Renal cortical epithelial cell (primary cell): ENCODE data around the gene IL36B. TPM values are rescaled to one million over a fixed set of nuclear protein-coding genes. Genes with fewer than 3 reads are reported as not detected.

Experiments used
- DNase-seq: peaks from one replicate; pipeline ENCODE4 v3.0.0-alpha.2; 2011; ENCODE audit warnings: low read depth
- total RNA-seq: library from RNA; depleted of rRNA; stranded (reverse); fragments of >200 nt; gene quantifications from 2 replicates; pipeline ENCODE4 v1.2.3, GENCODE V29; 2014

IL36B gene
- total RNA-seq, 1 donor from 2014 or later = not detected

GRCh38 chr2:113011108-113011507 is 41.6 kb downstream of the IL36B start:
- no peak for DNase-seq

GRCh38 chr2:113010088-113010487 is 42.6 kb downstream of the IL36B start:
- no peak for DNase-seq

- DNase-seq = no peak
Observed at GRCh38 chr2:113009622-113010021, 43.0 kb downstream of the IL36B start.

- DNase-seq = no peak
Observed at GRCh38 chr2:113007250-113007649, 45.4 kb downstream of the IL36B start.

- no peak for DNase-seq
Observed at GRCh38 chr2:113005030-113005509, 47.6 kb downstream of the IL36B start, which contains the start of gene IL36A. Gene IL36A (plus strand): TSS chr2:113005459. CDS start chr2:113005872, 413 bp downstream.

GRCh38 chr2:113002677-113003076 is 50.0 kb downstream of the IL36B start:
- no peak for DNase-seq

GRCh38 chr2:113000436-113000835 is 52.2 kb downstream of the IL36B start:
- no peak for DNase-seq

- DNase-seq = no peak
Observed at GRCh38 chr2:112997151-112997550, 55.5 kb downstream of the IL36B start.

- DNase-seq = no peak
Observed at GRCh38 chr2:112996635-112997034, 56.0 kb downstream of the IL36B start.

GRCh38 chr2:112995346-112995920 is 57.2 kb downstream of the IL36B start:
- no peak for DNase-seq

- no peak for DNase-seq
Observed at GRCh38 chr2:112994648-112995047, 58.0 kb downstream of the IL36B start.

- no peak for DNase-seq
Observed at GRCh38 chr2:112993831-112994230, 58.8 kb downstream of the IL36B start.

GRCh38 chr2:112989611-112990010 is 63.1 kb downstream of the IL36B start:
- no peak for DNase-seq

GRCh38 chr2:112985090-112985489 is 67.6 kb downstream of the IL36B start:
- DNase-seq = no peak

GRCh38 chr2:112980537-112980936 is 72.1 kb downstream of the IL36B start:
- DNase-seq = no peak

GRCh38 chr2:112979731-112980130 is 72.9 kb downstream of the IL36B start:
- DNase-seq = no peak

GRCh38 chr2:112977559-112978056 is 75.1 kb downstream of the IL36B start, which contains the start of gene IL36G:
Gene IL36G (plus strand): TSS chr2:112978006. CDS start chr2:112978639, 633 bp downstream.
- no peak for DNase-seq

Other genes with a start within 250 kb of the IL36B start
- gene IL1B, start 216.1 kb downstream of the IL36B start, total RNA-seq = 0.35 and 4.5 TPM in 2 replicates
- not detected in 2 replicates for gene IL37, start 141.7 kb downstream of the IL36B start, total RNA-seq
- not detected in 2 replicates for gene IL36G, start 74.9 kb downstream of the IL36B start, total RNA-seq
- gene IL36A, start 47.4 kb downstream of the IL36B start, total RNA-seq = not detected in 2 replicates
- 0.69 TPM in 1 of 2 replicates, not detected in the other for gene IL36RN, start 6.3 kb upstream of the IL36B start, total RNA-seq
- not detected in 2 replicates for gene IL1F10, start 15.1 kb upstream of the IL36B start, total RNA-seq
- gene IL1RN, start 74.7 kb upstream of the IL36B start, total RNA-seq = 1.6 TPM in 1 of 2 replicates, not detected in the other
- gene PSD4, start 121.1 kb upstream of the IL36B start, total RNA-seq = 13.5 and 28.7 TPM in 2 replicates
- 86.5 and 273 TPM in 2 replicates for gene PAX8, start 226.1 kb upstream of the IL36B start, total RNA-seq